NCI-H510A (cell line): ENCODE data around the gene APLP2.
"Not testable (repeated sequence)": the region's sequence is repeated elsewhere in the genome, so short reads cannot be mapped to it uniquely, and the experiment has no call there.

Experiments used
- DNase-seq: peaks from one replicate; lab custom pipeline; 2025; lab: John Stamatoyannopoulos, UW

APLP2 gene

DNA sequence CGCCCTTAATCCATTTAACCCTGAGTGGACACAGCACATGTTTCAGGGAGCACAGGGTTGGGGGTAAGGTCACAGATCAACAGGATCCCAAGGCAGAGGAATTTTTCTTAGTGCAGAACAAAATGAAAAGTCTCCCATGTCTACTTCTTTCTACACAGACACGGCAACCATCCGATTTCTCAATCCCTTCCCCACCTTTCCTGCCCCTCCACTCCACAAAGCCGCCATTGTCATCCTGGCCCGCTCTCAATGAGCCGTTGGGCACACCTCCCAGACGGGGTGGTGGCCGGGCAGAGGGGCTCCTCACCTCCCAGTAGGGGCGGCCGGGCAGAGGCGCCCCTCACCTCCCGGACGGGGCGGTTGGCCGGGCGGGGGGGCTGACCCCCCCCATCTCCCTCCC is 20.8 kb downstream of the APLP2 start:
- not testable (repeated sequence) for DNase-seq

DNA sequence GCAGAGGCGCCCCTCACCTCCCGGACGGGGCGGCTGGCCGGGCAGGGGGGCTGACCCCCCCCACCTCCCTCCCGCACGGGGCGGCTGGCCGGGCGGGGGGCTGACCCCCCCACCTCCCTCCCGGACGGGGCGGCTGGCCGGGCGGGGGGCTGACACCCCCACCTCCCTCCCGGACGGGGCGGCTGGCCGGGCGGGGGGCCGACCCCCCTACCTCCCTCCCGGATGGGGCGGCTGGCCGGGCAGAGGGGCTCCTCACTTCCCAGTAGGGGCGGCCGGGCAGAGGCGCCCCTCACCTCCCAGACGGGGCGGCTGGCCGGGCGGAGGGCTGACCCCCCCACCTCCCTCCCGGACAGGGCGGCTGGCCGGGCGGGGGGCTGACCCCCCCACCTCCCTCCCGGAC is 21.5 kb downstream of the APLP2 start:
- not testable (repeated sequence) for DNase-seq

DNA sequence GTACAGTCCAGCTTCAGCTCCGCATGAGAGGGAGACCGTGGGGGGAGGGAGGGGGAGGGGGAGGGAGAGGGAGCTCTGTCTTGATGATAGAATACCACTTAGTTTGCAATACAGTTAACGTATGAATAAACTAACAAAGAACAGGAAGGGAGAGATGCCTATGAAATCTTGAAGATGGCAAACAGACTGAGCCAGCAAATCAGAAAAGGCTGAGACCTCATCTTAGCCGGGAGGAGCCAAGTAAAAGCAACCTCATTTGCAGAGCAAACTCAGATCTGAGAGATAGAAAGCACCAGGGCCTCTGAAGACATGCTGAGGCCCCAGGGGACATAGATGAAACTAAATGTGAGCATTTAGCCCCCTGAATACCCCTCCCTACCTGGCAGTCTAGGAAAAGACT is 23.0 kb downstream of the APLP2 start:
- DNase-seq: no peak

DNA sequence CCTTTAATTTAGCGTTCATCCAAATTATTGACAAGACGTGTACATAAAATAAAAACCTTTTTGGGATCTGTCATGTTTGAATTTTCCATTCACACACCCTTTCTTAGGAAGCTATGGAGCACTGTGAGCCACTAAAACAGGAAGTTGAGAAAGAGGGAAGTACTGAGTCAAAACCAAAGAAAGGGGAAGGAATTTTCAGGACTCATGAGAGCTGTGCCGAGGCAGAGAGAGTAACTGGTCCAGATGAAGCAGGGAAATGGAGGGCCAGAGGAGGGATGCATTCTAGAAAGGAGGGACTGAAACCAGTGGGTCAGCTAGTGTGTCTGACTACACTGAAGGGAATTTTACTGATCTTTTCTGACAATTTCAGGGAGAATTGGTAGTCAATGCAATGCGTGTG is 24.9 kb downstream of the APLP2 start:
- no peak for DNase-seq

DNA sequence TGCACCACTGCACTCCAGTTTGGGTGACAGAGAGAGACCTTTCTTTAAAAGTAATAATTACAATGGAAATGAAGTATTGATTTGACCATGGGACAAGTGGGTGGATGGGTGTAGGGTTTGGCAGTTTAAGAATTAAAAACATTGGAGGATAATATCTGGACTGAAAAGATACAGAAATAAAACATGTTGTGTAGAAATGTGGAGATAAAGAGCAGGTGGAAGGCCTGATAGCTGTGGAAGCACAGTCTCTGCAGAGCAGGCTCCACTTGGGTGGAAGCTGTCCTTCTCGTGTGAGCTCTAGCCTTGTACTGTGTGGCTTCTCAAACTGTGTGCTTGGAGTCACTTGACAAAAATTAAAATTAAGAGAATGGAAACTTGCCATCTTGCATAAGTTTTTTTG is 25.6 kb downstream of the APLP2 start:
- no peak for DNase-seq

DNA sequence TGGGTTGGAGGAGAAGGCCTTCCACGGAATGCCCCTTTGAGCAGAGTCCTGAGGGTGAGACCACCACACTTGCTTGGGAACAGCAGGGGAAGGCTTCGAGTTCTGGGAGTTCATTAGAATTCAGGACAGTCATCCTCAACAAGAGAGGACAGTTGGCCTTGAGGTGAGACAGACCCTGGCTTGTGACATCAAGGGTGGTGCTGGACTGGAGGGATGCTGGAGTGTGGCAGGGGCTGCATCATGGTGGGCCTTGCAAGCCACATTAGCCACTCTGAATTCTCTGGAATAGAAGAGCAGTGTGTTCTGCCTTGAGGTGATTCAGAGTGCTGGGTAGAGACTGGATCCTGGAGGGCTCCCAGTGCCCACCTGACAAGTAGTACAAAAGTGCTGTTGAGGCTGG is 26.3 kb downstream of the APLP2 start:
- DNase-seq: no peak

DNA sequence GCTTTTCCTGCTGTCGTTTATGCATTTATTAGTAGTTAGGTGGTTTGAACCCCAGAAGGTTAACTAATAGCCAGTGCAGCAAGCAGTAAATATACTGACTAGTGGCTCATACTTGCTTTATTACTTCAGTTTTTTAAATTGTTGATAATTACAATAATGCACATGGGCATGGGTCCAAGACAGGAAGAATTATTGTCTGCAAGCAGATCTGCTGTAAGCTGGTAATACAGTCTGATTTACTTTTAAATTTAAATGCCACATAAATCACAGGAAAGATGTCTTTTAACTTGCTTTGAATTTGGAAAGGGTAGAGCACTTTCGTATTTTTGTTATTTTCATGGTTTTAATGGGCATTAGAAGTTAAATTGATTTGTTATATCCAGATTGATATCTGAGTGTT is 27.1 kb downstream of the APLP2 start:
- no peak for DNase-seq

DNA sequence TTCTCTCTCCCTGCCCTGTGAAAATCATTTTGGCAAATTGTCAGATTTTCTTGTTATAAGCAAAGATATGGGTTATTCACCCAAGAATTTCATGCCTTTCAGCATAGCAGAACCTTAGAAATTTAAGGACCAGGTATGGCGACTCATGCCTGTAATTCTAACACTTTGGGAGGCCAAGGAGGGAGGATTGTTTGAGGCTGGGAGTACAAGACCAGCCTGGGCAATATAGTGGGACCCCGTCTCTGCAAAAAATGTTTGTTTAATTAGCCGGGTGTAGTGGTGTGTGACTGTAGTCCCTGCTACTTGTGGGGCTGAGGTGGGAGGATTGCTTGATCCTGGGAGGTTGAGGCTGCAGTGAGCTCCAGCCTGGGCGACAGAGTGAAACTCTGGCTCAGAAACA is 27.6 kb downstream of the APLP2 start:
- no peak for DNase-seq

DNA sequence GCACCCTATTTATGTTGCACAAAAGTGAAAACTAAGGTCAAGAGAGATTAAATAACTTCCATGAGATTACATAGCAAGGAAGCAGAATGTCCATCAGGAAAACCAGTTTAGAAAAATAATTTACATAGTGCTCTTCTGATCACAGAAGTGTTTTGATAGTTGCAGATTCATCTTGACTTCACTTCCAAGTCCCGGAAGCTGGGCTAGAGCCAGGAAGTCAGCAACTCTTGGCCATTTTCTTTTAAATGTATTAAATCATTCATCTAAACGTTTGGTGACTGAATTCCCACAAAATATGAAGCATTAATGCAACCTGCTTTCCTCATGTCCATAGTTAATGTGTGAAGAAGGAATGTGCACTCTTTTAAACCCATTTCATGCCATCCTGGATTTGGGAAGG is 29.7 kb downstream of the APLP2 start:
- DNase-seq: no peak

DNA sequence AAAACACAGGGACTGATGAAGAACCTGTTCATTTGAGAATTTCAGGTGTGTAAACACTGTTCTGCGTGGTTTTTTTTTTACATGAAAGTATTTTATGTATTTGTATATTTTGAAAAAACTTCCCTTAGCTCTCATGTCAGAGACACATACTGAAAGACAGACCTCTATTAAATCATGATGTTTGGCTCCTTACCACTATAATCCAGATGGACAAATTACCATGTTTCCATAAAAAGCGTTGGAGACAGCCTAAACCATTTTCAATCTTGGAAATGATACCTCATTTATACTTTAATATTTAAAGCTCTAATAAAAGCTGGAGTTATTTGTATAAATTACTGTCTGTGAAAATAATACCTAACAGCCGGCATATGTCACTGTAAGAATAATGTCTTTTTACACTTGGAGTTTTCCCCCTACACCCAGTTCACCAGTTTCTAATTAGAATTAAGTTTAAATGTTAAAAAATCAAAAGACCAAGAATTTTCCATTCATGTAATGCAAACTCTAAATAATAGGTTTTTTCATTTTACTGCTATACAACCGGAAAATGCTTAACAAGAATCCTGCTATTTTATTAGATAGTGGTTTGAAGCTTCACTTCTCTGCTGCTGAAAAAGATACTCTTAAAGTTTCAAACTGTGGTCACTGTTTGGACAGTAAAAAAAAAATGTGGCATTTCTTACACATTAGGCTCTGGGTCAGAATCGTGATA is 30.8 kb downstream of the APLP2 start:
- no peak for DNase-seq

DNA sequence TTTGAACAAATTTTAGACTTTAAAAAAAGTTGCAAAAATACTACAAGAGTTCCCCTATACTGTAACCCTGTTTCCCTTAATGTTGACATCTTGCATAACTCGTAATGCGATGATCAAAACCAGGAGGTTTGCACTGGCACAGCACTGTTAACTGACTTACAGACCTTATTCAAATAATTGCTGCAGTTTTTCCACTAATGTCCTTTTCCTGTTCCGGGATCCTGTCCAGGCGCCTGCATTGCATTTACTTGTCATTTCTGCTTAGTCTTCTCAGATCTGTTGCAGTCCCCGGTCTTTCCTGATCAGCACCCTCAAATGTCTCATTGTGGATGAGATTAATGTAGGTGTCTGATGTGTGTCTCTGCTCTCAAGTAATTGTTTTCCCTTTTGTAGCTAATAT is 32.0 kb downstream of the APLP2 start:
- no peak for DNase-seq

DNA sequence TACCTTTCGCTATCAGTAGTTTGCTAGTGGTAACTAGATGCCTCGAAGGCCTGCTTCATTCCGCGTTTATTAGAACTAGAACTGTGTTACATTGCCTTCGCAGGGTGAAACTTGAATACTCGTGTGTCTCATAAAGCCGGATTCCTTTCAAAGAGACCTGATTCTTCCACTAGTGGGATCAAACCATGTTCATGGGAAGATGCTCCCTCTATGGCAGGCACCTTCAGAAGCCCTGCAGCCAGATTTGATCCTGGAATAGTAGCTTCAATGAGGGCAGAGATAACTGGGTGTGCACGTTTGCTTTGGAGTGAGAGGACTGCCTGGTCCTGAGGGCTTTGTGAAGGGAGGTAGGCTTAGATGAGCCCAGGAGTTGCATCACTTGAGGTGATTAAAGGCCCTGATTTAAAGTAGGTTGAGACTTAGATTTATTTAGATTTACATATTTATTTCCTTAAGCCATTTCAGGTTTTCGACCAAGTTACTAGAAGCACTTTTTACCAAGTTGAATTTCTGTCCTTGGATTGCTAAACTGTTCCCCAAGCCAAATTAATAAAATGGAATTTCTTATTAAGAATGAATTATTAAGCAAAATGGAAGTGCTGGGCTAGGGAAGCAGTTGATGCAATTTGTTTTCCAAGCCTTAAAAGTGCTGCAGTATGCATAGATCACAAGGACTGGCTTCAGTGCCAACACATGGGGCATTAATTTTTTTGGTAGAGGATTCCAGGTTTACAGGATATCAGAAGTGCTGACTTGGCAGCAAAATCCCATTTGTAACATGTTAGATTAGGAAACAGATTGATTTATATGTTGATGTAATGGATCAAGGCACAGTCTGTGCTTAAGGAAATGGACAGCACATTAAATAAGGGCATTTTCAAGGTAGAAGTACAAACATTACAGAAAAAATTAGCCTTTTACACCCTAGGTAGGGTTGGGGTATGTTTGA is 32.9 kb downstream of the APLP2 start:
- DNase-seq: no peak

DNA sequence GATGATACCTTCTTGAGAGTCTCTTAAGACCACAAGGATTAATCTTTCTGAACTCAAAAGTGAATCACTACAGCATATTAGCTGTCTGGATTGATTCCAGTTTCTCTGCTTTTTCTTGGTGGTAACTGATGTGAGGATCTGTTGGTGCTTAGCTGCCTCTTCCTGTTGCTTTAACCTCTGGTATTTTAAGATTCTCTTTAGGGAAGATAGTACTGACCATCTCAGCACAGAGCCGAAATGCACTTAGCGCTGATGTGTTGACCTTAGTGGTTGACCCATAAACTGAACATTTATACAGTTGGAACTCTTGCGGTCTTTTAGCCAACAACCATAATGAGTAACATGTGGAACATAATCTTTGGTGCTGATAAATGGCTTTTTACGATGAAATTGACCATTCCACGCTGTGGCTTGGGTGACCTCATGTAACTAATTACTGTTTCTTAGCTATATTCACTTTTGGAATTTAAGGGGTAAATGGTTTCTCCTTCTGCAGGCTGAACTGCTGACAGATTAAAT is 33.7 kb downstream of the APLP2 start:
- no peak for DNase-seq

DNA sequence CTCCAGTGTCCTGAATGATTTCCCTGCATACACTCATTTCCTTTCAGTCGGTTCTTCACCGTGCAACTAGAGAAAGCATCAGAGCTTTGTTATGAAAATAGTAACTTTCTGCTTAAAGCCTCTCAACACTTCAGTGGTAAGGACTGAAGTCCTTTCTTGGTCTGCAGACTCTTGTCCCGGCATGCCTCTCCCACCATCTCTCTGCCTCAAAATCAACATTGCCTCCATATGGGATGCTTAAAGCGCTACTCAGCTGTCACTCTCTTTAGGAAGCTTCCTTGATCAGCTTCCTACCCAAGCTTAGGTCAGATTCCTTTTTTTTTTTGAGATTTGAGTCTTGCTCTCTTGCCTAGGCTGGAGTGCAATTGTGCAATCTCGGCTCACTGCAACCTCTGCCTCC is 36.7 kb downstream of the APLP2 start:
- no peak for DNase-seq

DNA sequence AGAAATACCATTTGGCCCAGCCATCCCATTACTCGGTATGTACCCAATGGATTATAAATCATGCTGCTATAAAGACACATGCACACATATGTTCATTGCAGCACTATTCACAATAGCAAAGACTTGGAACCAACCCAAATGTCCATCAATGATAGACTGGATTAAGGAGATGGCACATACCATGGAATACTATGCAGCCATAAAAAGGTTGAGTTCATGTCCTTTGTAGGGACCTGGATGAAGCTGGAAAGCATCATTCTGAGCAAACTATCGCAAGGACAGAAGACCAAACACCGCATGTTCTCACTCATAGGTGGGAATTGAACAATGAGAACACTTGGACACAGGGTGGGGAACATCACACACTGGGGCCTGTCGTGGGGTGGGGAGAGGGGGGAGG is 39.0 kb downstream of the APLP2 start:
- DNase-seq: not testable (repeated sequence)

DNA sequence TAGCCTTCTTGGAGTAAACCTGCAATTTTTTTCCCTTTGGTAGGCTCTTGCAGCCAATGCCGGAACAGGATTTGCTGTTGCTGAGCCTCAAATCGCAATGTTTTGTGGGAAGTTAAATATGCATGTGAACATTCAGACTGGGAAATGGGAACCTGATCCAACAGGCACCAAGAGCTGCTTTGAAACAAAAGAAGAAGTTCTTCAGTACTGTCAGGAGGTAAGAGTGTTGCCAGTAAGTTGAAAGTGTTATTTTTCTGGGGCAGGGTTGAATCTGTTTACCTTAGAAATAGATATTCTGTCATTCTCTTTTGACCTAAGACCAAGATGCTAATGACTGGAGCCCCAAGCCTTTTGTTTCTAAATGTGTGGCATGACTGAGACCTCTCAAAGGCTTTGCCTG is 39.7 kb downstream of the APLP2 start:
- no peak for DNase-seq

DNA sequence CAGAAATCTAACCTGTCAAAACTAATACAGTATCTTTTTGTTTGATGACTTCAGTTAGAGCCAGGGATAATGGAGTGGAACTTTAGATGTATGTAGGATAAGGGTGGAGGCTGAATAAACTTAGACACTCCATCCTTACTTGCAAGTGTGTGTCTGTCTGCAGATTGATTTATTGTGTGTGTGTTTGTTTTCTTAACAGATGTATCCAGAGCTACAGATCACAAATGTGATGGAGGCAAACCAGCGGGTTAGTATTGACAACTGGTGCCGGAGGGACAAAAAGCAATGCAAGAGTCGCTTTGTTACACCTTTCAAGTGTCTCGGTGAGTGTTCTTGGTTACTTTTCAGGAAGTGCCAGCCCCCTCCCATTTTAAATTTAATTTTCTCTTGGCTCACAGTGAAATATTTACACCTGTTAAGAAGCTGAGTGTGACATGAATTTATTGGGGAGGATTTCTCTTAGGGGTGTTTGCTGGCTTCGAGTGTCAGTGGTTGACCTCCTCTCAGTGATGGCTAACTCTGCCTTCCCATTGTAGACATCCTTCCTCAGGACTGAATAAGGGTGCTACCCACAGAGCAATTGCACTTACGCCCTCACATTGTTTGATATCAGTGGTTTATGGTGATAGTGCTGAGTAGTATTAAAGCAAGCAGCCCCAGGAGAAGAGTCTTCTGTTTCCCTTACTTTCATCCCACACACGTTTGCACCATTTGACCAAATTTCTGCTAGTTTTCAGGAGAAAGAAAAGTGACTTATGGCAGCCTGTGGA is 40.8 kb downstream of the APLP2 start:
- DNase-seq: no peak

DNA sequence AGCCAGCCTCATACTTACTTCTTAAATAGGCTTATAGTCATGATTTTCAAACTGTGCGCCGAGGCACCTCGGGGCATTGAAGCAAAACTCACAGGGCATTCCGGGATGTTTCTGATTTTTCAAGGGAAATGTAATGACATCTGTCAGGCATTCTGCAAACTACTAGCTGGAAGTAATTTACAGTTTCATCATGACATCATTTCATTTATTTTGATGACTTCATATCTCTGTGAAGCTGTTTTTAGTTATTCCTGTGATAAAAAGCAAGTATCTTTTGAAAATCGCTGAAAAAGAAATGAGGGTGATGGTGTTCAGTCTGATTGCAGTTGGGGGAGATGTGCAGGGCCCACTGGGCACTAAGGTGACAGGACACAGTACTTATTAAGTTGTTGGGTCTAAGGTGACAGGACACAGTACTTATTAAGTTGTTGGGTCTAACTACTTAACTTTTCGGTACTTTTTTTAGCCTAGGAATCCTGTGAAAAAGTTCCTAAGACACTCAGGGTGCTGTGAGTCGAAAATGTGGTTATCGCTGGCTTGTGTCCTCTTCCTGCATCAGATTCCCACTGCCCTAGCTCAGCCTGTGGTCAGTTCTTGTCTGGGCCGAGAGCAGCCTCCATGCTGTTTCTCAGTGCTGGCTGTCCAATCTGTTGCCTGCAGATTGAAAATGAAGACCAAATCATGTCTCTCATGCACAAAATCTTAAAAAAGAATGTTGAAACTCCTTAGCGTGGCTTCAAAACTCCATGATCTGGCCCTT is 42.6 kb downstream of the APLP2 start:
- DNase-seq: no peak

DNA sequence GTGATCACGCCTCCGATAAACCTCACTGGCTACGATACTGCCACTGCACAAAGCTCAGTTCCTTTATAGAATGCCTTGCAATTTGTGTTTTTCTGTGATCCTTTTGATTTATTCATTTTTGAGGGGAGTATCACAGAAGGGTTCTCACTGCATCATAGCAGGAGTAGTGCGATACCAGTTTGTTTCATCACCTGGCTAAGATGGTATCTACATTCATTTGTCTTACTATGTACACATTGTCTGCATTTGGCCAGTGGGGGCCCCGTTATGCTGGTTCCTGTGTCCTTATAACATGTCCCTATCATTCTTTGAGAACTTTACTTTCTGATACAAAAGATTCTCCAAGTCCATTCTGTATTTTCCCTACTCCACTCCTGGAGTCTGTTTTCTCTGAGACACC is 44.6 kb downstream of the APLP2 start:
- DNase-seq: no peak

DNA sequence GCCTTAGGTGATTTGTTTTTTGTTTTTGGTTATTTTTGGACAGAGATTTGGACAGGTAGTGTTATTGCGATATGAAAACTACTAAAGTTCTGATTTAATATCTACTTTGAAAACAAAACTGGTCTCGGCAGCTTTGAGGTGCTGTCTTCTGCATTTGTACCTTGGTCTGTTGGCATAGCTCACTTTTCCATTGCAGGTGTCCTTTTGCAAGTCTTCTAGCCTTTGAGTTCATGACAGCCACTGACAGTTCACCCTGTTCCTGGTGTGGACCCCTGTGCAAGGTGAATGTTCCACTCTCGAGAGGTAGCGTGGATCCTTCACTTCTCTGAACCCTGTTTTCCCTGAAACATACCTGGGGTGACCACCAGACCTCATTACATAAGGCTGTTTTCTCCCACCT is 45.0 kb downstream of the APLP2 start:
- DNase-seq: no peak

DNA sequence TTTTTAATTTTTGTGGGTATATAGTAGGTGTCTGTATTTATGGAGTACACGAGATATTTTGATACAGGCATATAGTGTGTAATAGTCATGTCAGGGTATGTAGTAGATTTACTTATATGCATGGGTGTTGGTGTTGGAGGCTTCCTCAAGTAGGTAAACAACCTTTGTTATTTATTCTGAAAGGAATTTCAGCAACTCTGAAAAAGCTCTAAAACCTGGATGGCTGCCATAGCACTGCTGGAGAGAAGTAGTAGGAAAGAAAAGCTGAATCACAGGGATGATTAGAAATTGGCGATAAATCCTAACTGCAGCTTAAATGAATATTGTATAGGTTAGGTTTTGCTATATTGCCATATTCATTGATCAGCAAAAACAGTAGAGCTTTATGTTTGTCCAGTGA is 45.5 kb downstream of the APLP2 start:
- no peak for DNase-seq

DNA sequence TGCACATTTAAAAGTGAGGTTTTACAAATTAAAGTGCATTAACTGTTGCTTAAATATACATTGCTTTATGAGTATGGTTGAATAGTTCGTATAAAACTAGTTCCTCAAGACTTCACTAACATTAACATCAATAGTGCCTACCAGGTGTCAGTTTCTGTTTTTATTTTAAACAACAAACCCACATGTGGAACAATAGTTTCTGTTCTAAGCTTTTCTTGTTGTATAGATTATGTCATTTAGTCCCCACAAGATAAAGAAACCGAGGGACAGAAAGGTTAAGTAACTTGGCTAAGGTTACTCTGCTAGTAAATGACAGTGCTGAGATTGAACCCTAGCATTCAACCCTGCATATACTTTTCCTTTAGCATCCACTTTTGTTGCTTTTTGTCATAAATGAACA is 48.5 kb downstream of the APLP2 start:
- no peak for DNase-seq
